ENCODE measurements around the gene MAP3K1. TPM values are rescaled to one million over a fixed set of nuclear protein-coding genes. Genes with fewer than 3 reads are reported as not detected.

MAP3K1 gene
- total RNA-seq, 1 experiment from 2014 or later = 6.8 TPM

- DNase-seq (ENCODE audit: low spot score) = no peak
- in situ Hi-C loops (cut with HindIII; ENCODE audit: low sequenced_read_pairs) = no loop called here
Measured at GRCh38 chr5:56941981-56942380, 126.6 kb downstream of the MAP3K1 start.

Other genes starting within 250 kb of the MAP3K1 start
- gene SETD9, start 94.0 kb downstream of the MAP3K1 start, total RNA-seq (2014; rRNA removed; shearing (Covaris generic)) = 16.0 and 43.8 TPM in 2 replicates
- gene MIER3, start 136.6 kb downstream of the MAP3K1 start, total RNA-seq (2014; rRNA removed; shearing (Covaris generic)) = 13.7 and 21.2 TPM in 2 replicates

All from G401 (cell line).